Thyroid gland (tissue), 4 donors: Measurements from ENCODE around the gene ESD. TPM values are rescaled to one million over a fixed set of nuclear protein-coding genes. Genes with fewer than 3 reads are reported as not detected.

Experiments
- DNase-seq, 2 donors: peaks; one replicate each; pipeline ENCODE4 v3.0.0-alpha.2; 2019
- H3K27ac ChIP-seq, 3 donors: fragments of 200-600 bp; sonication (generic); 1 replicate in 2 of 3; 2 replicates in 1 of 3; pipeline ENCODE4 v1.5.1; 2016 to 2019; ENCODE audit warnings: mild to moderate bottlenecking in 1 of 3, moderate library complexity in 1 of 3
- H3K27me3 ChIP-seq: fragments of 200-600 bp; sonication (generic); one replicate; pipeline ENCODE4 v1.5.1; 2019
- H3K36me3 ChIP-seq, 2 donors: fragments of 200-600 bp; sonication (generic); one replicate each; pipeline ENCODE4 v1.5.1; 2016 to 2019
- H3K4me1 ChIP-seq, 2 donors: fragments of 200-600 bp; sonication (generic); one replicate each; pipeline ENCODE4 v1.5.1; 2017 to 2019
- H3K4me3 ChIP-seq, 3 donors: fragments of 200-600 bp; sonication (generic); replicated peaks in 1 of 3; 1 replicate in 2 of 3; 2 replicates in 1 of 3; pipeline ENCODE4 v1.5.1; 2016; ENCODE audit warnings: mild to moderate bottlenecking in 1 of 3
- H3K9me3 ChIP-seq: fragments of 200-600 bp; sonication (generic); one replicate; pipeline ENCODE4 v1.5.1; 2017
- POLR2A ChIP-seq, 2 donors: fragments of 450-650 bp; IDR thresholded peaks; one replicate each; pipeline ENCODE4 v1.6.1; 2017; ENCODE audit warnings: antibody characterized with exemption in 2 of 2, mild to moderate bottlenecking in 2 of 2, moderate library complexity in 1 of 2
- WGBS, 2 donors: methylation state at CpG; one replicate each; pipeline ENCODE4 v1.1.5; 2017; 5-methylcytosine and 5-hydroxymethylcytosine counted together
- intact Hi-C: fragments of 100-400 bp; cut with DNase I; formaldehyde crosslinking; loops from one replicate; pipeline ENCODE4 v1.15.1; 2023
- total RNA-seq, 4 donors: library from RNA; depleted of rRNA; stranded (reverse); fragments of >200 nt; gene quantifications; one replicate each; pipeline ENCODE4 v1.2.3, GENCODE V29; 2016
- TF ChIP-seq, protein P1 (sequence below), 6 experiments: fragments of 200-600 bp in 3 of 6; fragments of 450-650 bp in 3 of 6; sonication (generic) in 3 of 6; IDR thresholded peaks; one replicate each; pipeline ENCODE4 v1.5.1; 2016 to 2019; ENCODE audit warnings: antibody characterized with exemption in 6 of 6, mild to moderate bottlenecking in 2 of 6, inconsistent platforms in 1 of 6, moderate library complexity in 1 of 6

The ESD gene
- total RNA-seq, 4 donors from 2014 or later: 142 to 177 (median 158) TPM

DNA sequence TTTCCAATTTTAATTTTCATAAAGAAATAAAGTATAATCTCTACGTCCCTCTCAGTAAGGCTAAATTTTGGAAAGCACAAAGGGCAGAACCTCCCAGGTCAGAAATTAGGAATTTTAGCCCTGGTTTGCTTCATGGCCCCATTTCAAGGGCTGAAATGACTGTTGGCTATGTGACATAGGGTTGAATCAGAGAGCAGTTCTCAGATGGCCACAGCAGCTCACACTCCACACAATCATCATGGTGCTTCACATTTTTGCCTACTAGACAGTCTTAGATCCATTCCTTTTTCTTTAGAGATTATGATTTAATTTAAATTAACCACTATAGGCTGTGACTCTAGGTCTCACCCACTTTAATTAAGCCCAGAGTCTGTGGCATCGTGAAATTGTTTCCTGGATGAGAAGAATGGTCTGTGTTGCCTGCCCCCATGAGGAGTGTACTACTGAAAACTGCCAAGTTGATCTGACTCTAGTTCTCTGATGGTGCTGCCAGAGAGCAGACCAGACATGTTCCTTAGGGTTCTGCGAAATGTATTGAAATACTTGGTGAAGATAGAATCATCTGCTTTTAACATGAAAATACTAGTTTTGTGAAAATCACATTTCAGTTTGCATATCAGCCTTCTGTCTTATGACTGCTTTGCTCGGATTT is 57.4 kb downstream of the ESD start:
- peaks cover 3 to 7% of the 10 kb centered on the region in 2 donors for H3K36me3 ChIP-seq
- H3K4me1 ChIP-seq: no peaks in the 10 kb centered on the region
- no peak overlapping the region for H3K4me3 ChIP-seq
- H3K9me3 ChIP-seq: no peaks in the 10 kb centered on the region
- TF ChIP-seq, protein P1, sequence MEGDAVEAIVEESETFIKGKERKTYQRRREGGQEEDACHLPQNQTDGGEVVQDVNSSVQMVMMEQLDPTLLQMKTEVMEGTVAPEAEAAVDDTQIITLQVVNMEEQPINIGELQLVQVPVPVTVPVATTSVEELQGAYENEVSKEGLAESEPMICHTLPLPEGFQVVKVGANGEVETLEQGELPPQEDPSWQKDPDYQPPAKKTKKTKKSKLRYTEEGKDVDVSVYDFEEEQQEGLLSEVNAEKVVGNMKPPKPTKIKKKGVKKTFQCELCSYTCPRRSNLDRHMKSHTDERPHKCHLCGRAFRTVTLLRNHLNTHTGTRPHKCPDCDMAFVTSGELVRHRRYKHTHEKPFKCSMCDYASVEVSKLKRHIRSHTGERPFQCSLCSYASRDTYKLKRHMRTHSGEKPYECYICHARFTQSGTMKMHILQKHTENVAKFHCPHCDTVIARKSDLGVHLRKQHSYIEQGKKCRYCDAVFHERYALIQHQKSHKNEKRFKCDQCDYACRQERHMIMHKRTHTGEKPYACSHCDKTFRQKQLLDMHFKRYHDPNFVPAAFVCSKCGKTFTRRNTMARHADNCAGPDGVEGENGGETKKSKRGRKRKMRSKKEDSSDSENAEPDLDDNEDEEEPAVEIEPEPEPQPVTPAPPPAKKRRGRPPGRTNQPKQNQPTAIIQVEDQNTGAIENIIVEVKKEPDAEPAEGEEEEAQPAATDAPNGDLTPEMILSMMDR (IDR thresholded peaks at IDR 0.05): no peak
- no peak for TF ChIP-seq POLR2A (IDR thresholded peaks at IDR 0.05)
- no peak for DNase-seq
- no peaks in the 10 kb centered on the region for H3K27me3 ChIP-seq
- intact Hi-C loops: no loop called here
- WGBS, 2 donors: 88 to 89% methylated on average over 4 of the region's 4 CpGs
- H3K27ac ChIP-seq: no peak overlapping the region

DNA sequence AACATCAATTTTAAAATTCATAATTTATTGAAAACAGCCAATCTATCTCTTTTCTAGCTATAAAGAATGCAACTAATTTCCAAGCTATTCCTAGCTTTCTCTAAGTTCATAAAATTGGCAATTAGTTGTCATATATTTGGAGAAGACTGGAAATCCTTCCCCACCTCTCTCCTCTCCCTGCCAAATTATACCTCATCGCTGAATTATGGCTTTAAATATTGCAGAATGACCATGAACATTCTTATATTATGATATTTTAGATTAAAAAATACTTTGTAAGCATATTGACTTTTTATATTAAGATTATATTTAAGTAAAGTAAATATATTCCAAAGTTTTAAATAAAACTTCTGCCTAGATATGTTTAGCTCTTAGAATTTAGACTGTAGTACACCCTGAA is 58.2 kb downstream of the ESD start:
- intact Hi-C loops: no loop called here
- Histone ChIP-seq H3K27ac (no peak overlapping the region), H3K4me1 (no peaks in the 10 kb centered on the region), H3K36me3 (peaks cover 3 to 7% of the 10 kb centered on the region in 2 donors), H3K27me3 (no peaks in the 10 kb centered on the region), H3K9me3 (no peaks in the 10 kb centered on the region), H3K4me3 (no peak overlapping the region)
- no peak for TF ChIP-seq POLR2A (IDR thresholded peaks at IDR 0.05)
- TF ChIP-seq, protein P1 (IDR thresholded peaks at IDR 0.05): no peak
- DNase-seq: no peak
- 90 to 94% methylated on average over 1 of the region's 1 CpG for WGBS, 2 donors

DNA sequence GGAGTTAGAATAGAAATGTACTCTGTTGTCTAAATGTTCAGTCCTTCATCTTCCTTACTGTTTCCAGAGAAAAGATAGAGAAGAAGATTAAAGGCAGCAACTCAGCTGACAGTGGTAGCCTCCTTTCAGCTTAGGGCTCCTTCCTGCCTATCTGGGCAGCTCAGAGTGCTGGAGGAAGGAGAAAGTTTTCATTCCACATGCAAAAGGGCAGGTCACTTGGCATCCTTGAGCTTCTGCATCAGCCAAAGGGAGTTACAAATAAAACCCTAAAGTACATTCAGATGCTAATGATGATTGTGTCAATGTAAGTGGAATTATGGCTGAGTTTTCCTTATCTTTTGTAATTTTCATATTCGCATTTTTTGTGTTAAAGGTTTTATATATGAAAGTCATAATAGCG is 58.9 kb downstream of the ESD start:
- H3K36me3 ChIP-seq: peaks cover 5 to 7% of the 10 kb centered on the region in 2 donors
- WGBS, 2 donors: 87 to 91% methylated on average over 2 of the region's 2 CpGs
- H3K4me1 ChIP-seq: no peaks in the 10 kb centered on the region
- TF ChIP-seq, protein P1 (IDR thresholded peaks at IDR 0.05): no peak
- DNase-seq: no peak
- H3K27me3 ChIP-seq: no peaks in the 10 kb centered on the region
- no peak overlapping the region for H3K27ac ChIP-seq
- H3K9me3 ChIP-seq: no peaks in the 10 kb centered on the region
- H3K4me3 ChIP-seq: no peak overlapping the region
- intact Hi-C loops: no loop called here

DNA sequence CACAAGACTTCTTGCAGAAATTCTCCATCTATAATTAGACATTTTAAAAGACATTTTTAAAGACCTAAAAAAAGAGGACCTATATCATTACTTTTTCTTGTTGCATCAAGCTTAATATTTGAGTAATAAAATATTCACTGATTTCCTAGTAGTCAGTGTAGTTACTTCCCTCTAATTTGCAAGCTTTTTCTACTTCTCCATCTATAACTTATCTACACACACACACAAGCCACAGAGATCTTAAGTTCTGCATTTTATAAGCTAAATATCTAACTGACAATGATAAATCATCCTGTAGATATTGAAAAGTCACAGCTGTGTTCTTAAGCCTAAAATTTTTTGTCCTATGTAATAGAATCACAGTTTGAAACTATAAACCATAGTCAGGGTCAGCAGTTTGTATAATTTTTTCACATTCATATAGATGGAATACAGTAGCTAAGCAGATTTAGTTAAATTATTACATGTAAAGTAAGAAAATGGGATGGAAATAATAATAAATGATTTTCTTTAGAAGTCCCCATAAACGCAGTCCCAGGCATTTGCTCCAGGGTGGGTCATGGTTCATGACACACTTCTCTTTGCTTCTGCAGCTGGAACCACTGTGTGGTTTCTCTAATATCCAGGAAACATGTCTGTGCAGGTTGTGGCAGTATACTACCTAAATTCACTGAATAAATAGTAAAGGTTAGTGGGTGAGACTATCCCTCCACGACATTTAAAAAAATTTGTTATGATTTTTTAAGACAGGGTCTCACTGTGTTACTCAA is 60.2 kb downstream of the ESD start:
- no peak overlapping the region for H3K27ac ChIP-seq
- no peaks in the 10 kb centered on the region for H3K4me1 ChIP-seq
- H3K27me3 ChIP-seq: no peaks in the 10 kb centered on the region
- H3K36me3 ChIP-seq: peaks cover 3 to 8% of the 10 kb centered on the region in 2 donors
- no peak for TF ChIP-seq POLR2A (IDR thresholded peaks at IDR 0.05)
- TF ChIP-seq, protein P1 (IDR thresholded peaks at IDR 0.05): no peak
- DNase-seq: no peak
- H3K4me3 ChIP-seq: no peak overlapping the region
- no peaks in the 10 kb centered on the region for H3K9me3 ChIP-seq
- intact Hi-C loops: no loop called here
- 88 to 94% methylated on average over 2 of the region's 2 CpGs for WGBS, 2 donors

DNA sequence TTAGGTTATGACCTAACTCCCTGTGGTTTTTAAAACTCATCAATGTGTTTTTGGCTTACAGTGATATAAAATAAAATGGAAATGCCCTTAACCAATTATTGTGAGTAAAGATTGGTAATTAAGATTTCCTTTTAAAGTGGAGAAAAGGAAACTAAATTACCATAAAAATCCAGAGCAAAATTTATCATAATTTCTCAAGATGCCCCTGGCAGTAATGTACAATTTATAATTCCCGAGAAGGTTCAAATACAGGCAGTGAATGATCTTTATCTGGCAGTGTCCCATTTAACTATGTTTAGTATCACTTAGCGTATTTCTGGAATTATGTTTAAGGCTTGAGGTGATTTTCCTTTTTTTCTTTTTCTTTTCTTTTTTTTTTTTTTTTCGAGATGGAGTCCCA is 61.5 kb downstream of the ESD start:
- Histone ChIP-seq H3K4me1 (no peaks in the 10 kb centered on the region), H3K27ac (no peak overlapping the region), H3K36me3 (peaks cover 0 to 11% of the 10 kb centered on the region in 2 donors), H3K9me3 (no peaks in the 10 kb centered on the region), H3K27me3 (no peaks in the 10 kb centered on the region), H3K4me3 (no peak overlapping the region)
- 95 to 98% methylated on average over 3 of the region's 3 CpGs for WGBS, 2 donors
- DNase-seq: no peak
- no peak for TF ChIP-seq POLR2A (IDR thresholded peaks at IDR 0.05)
- TF ChIP-seq, protein P1 (IDR thresholded peaks at IDR 0.05): no peak
- intact Hi-C loops: no loop called here
